ENCODE results near the gene HMCN2. TPM values are rescaled to one million over a fixed set of nuclear protein-coding genes. Genes with fewer than 3 reads are reported as not detected.

HMCN2 gene
- total and polyA plus RNA-seq, 8 donors, result 0.31 to 3.9 (median 0.68) TPM

DNA sequence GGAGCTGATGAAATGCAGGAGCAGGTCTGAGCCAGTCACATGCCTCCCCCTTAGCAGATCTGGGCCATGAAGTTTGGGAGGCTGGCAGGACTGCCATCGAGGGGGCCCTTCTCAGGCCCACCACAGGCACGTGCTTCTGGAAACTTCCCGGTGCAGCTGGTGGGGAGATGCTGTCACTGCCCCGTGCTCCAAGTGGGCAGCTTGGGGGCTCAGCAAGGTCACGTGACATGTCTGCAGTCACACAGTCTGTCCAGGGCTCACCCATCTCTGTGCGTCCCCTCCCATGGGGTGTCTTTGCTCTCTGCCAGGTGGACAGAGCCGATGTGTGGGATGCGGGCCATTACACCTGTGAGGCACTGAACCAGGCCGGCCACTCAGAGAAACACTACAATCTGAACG lies 99.8 kb downstream of the HMCN2 start:
- Histone ChIP-seq H3K4me3 (no peak overlapping the region), H3K27ac (no peak overlapping the region), H3K27me3 (no peaks in the 10 kb centered on the region), H3K4me1 (no peaks in the 10 kb centered on the region), H3K36me3 (no peaks in the 10 kb centered on the region), H3K9me3 (no peaks in the 10 kb centered on the region)
- DNase-seq, result no peak
- no peak for ATAC-seq
- intact Hi-C loops (cut with DNase I), result no loop called here
- TF ChIP-seq, protein P1, sequence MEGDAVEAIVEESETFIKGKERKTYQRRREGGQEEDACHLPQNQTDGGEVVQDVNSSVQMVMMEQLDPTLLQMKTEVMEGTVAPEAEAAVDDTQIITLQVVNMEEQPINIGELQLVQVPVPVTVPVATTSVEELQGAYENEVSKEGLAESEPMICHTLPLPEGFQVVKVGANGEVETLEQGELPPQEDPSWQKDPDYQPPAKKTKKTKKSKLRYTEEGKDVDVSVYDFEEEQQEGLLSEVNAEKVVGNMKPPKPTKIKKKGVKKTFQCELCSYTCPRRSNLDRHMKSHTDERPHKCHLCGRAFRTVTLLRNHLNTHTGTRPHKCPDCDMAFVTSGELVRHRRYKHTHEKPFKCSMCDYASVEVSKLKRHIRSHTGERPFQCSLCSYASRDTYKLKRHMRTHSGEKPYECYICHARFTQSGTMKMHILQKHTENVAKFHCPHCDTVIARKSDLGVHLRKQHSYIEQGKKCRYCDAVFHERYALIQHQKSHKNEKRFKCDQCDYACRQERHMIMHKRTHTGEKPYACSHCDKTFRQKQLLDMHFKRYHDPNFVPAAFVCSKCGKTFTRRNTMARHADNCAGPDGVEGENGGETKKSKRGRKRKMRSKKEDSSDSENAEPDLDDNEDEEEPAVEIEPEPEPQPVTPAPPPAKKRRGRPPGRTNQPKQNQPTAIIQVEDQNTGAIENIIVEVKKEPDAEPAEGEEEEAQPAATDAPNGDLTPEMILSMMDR (IDR thresholded peaks at IDR 0.05), result no peak

DNA sequence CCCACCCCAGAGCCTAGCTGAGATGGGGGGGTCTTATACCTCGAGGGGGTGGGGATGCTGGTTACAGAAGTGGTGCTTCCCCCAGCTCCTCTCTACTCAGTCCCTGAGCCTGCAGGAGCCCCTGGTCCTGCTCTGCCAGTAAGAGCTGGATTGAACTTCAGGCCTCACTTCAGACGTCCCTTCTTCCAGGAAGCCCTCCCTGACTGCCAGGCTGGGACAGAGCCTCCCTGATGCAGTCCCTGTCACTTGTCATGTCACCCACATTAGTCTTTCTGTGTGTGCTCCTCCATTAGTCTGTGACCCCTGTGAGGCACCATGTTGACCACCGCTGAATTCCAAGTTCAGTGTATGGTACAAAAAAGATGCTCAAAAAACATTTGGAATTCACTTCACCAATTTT lies 100.5 kb downstream of the HMCN2 start:
- TF ChIP-seq, protein P1 (IDR thresholded peaks at IDR 0.05), result no peak
- ATAC-seq, result no peak
- intact Hi-C loops (cut with DNase I), result no loop called here
- DNase-seq, result no peak
- H3K4me1 ChIP-seq, result no peaks in the 10 kb centered on the region
- no peak overlapping the region for H3K4me3 ChIP-seq
- no peak overlapping the region for H3K27ac ChIP-seq
- H3K36me3 ChIP-seq, result no peaks in the 10 kb centered on the region
- no peaks in the 10 kb centered on the region for H3K9me3 ChIP-seq
- H3K27me3 ChIP-seq, result no peaks in the 10 kb centered on the region

DNA sequence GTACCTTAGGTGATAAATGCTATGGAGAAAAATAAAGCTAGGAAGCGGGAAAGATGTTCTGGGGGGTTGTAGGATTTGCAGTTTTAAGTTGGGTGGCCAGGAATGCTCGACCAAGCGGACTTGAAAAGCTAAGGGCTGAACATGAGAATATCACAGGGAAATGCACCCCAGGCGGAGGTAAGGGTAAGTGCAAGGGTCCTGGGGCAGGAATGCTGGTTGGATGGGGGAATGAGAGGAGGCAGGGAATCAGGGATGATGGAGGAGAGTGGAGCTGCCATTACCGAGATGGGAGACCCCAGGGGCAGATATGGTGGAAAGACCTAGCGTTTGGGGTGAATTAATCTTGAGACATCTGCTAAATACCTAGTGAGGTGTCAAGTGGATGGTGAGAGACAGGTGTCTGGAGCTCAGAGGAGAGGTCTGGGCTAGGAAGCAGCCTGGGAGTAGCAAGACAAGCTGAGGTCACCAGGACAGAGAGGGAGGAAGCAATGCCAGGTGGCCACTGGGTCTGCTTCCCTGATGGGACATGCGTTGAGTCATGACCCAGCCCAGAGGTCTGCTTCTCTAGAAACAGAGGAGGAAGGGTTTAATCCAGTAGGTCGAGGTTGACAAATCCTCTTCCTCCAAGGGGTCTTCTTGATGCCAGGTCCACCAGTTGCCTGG lies 101.5 kb downstream of the HMCN2 start:
- TF ChIP-seq, protein P1 (IDR thresholded peaks at IDR 0.05), result no peak
- Histone ChIP-seq H3K27me3 (no peaks in the 10 kb centered on the region), H3K4me1 (no peaks in the 10 kb centered on the region), H3K36me3 (no peaks in the 10 kb centered on the region), H3K4me3 (no peak overlapping the region), H3K27ac (no peak overlapping the region), H3K9me3 (no peaks in the 10 kb centered on the region)
- intact Hi-C loops (cut with DNase I), result no loop called here
- DNase-seq (no peak), ATAC-seq (no peak)

DNA sequence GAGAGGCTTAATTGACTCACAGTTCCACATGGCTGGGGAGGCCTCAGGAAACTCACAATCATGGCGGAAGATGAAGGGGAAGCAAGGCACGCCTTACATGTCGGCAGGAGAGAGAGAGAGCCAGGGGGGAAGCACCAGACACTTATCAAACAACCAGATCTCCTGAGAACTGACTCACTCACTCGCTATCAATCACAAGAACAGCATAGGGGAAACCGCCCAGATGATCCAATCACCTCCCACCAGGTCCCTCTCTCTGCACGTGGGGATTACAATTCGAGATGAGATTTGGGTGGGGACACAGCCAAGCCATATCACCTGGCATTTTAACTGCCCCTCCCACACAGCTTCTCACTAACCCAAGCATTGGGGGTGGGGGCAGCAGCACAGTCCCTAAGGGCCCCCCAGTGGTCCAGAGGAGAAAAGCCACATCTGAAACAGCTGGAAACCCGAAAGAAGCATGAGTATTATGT lies 103.1 kb downstream of the HMCN2 start:
- Histone ChIP-seq H3K9me3 (no peaks in the 10 kb centered on the region), H3K36me3 (no peaks in the 10 kb centered on the region), H3K27me3 (no peaks in the 10 kb centered on the region), H3K27ac (no peak overlapping the region), H3K4me3 (no peak overlapping the region), H3K4me1 (no peaks in the 10 kb centered on the region)
- intact Hi-C loops (cut with DNase I), result no loop called here
- DNase-seq (no peak), ATAC-seq (no peak)
- TF ChIP-seq, protein P1 (IDR thresholded peaks at IDR 0.05), result no peak

DNA sequence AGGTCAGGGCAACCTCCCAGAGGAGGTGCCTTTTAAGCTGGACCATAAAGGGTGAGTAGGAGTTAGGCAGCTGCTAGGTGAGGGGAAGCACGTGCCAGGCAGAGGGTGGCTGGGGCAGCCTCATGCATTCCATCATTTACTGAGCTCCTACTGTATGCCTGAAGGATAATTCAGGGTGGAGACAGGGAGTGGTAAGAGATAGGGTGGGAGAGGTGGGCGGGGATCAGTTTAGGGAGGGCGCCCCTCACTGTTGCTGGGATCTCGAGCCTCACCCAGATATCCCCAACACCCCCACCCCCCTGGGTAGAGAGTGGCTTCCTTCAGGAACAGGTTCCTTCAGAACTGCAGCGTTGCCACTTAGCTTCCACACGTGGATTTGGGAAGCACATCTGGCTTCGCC lies 104.7 kb downstream of the HMCN2 start:
- DNase-seq (no peak), ATAC-seq (no peak)
- intact Hi-C loops (cut with DNase I), result no loop called here
- TF ChIP-seq, protein P1 (IDR thresholded peaks at IDR 0.05), result no peak
- Histone ChIP-seq H3K9me3 (no peaks in the 10 kb centered on the region), H3K4me1 (no peaks in the 10 kb centered on the region), H3K27me3 (no peaks in the 10 kb centered on the region), H3K4me3 (no peak overlapping the region), H3K27ac (no peak overlapping the region), H3K36me3 (no peaks in the 10 kb centered on the region)

Data from left lung (tissue), 10 donors.